ENCODE results near the gene RIMS4. TPM values are rescaled to one million over a fixed set of nuclear protein-coding genes. Genes with fewer than 3 reads are reported as not detected.

The RIMS4 gene
- total RNA-seq, 2 donors from 2014 or later, result 0.64 to 0.74 TPM

- Histone ChIP-seq H3K9me3 (no peaks in the 10 kb centered on the region), H3K9ac (ENCODE audit: low read depth in 2 of 2, low read length in 2 of 2) (no peak overlapping the region), H3K27ac (no peak overlapping the region), H3K36me3 (no peaks in the 10 kb centered on the region), H3K27me3 (no peaks in the 10 kb centered on the region), H3K4me1 (no peaks in the 10 kb centered on the region), H3K4me3 (no peak overlapping the region)
- intact Hi-C loops (cut with DNase I), result no loop called here
- no peak for DNase-seq
- TF ChIP-seq CTCF (IDR thresholded peaks at IDR 0.05), result no peak
Observed at GRCh38 chr20:44836601-44837120, 26.3 kb upstream of the RIMS4 start.

DNA sequence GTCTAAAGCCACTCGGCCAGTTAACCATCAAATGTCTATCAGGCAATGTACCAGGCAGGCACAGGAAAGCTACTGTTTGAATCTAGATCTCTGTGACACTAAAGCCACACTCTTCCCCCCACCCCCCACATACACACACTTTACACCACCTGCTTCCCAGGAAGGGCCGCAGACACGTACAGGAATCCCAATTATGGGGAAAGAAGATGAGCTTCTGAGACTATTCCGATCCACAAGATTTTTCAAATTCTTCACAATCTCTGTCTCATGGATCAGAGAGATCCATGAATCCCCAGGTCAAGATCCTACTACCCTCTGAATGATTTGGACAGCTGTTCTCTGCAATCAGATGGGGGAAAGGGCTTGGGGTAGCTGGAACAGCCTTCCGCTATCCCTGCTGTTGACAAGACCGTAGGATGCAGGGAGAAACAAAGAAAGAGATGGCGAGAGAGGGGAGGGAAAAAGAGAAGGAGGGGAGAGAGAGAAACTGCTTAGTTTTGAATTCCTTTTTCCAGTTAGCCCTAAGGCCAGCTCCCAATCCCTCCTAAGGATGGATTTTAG lies 25.4 kb upstream of the RIMS4 start:
- TF ChIP-seq CTCF (IDR thresholded peaks at IDR 0.05), result no peak
- H3K4me3 ChIP-seq, result no peak overlapping the region
- H3K4me1 ChIP-seq, result no peaks in the 10 kb centered on the region
- DNase-seq, result no peak
- H3K27me3 ChIP-seq, result no peaks in the 10 kb centered on the region
- H3K9me3 ChIP-seq, result no peaks in the 10 kb centered on the region
- no peaks in the 10 kb centered on the region for H3K36me3 ChIP-seq
- no peak overlapping the region for H3K27ac ChIP-seq
- intact Hi-C loops (cut with DNase I), result no loop called here
- no peak overlapping the region for H3K9ac ChIP-seq (ENCODE audit: low read depth in 2 of 2, low read length in 2 of 2)

- no peak for TF ChIP-seq CTCF (IDR thresholded peaks at IDR 0.05)
- H3K27me3 ChIP-seq, result no peaks in the 10 kb centered on the region
- no peaks in the 10 kb centered on the region for H3K9me3 ChIP-seq
- no peak overlapping the region for H3K9ac ChIP-seq (ENCODE audit: low read depth in 2 of 2, low read length in 2 of 2)
- no peaks in the 10 kb centered on the region for H3K36me3 ChIP-seq
- no peak overlapping the region for H3K27ac ChIP-seq
- intact Hi-C loops (cut with DNase I), result no loop called here
- no peak overlapping the region for H3K4me3 ChIP-seq
- no peaks in the 10 kb centered on the region for H3K4me1 ChIP-seq
- no peak for DNase-seq
Observed at GRCh38 chr20:44835116-44835515, 24.8 kb upstream of the RIMS4 start.

DNA sequence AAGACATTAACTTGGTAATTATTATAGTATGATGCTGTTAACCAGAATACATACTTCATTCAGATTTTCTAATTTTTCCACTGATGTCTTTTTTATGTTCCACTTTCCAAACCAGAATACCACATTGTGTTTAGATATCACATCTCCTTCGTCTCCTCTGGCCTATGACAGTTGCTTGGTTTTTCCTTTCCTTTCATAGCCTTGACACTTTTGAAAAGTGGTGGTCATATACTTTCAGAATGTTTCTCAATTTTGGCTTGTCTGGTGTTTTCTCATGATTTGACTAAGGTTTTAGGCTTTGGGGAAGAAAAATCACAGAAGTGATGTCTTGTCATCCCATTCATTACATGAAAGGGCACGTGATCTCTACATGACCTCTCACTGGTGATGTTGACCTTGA lies 24.3 kb upstream of the RIMS4 start:
- intact Hi-C loops (cut with DNase I), result no loop called here
- TF ChIP-seq CTCF (IDR thresholded peaks at IDR 0.05), result no peak
- no peak overlapping the region for H3K27ac ChIP-seq
- no peaks in the 10 kb centered on the region for H3K36me3 ChIP-seq
- no peaks in the 10 kb centered on the region for H3K4me1 ChIP-seq
- H3K27me3 ChIP-seq, result no peaks in the 10 kb centered on the region
- no peak overlapping the region for H3K4me3 ChIP-seq
- H3K9me3 ChIP-seq, result no peaks in the 10 kb centered on the region
- no peak for DNase-seq
- H3K9ac ChIP-seq (ENCODE audit: low read depth in 2 of 2, low read length in 2 of 2), result no peak overlapping the region

DNA sequence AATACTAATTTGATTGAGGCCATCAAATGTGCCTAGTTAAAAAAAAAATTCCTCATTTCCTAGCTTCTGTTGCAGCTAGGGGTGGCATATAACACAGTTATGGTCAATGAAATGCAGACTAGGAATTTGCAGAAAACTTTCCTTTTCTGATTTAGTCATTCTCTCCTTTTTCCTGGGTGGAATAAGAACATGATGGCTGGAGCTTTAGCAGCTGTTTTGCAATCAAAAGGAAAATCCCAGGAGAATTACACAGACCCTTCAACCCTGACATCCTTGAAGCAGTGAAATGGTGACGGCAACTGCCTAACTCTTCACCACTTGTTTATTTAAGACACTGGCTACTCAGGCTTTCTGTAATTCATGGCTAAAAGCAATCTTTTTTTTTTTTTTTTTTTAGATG lies 23.1 kb upstream of the RIMS4 start:
- Histone ChIP-seq H3K9me3 (no peaks in the 10 kb centered on the region), H3K4me3 (no peak overlapping the region), H3K4me1 (no peaks in the 10 kb centered on the region), H3K9ac (ENCODE audit: low read depth in 2 of 2, low read length in 2 of 2) (no peak overlapping the region), H3K27me3 (no peaks in the 10 kb centered on the region), H3K27ac (no peak overlapping the region), H3K36me3 (no peaks in the 10 kb centered on the region)
- DNase-seq, result no peak
- TF ChIP-seq CTCF (IDR thresholded peaks at IDR 0.05), result no peak
- intact Hi-C loops (cut with DNase I), result no loop called here

Data from colonic mucosa (tissue), 4 donors.